ENCODE results near the gene OTUB2. TPM values are rescaled to one million over a fixed set of nuclear protein-coding genes. Genes with fewer than 3 reads are reported as not detected.

Gene OTUB2
- total RNA-seq, 1 donor from 2014 or later: 1.9 TPM

DNA sequence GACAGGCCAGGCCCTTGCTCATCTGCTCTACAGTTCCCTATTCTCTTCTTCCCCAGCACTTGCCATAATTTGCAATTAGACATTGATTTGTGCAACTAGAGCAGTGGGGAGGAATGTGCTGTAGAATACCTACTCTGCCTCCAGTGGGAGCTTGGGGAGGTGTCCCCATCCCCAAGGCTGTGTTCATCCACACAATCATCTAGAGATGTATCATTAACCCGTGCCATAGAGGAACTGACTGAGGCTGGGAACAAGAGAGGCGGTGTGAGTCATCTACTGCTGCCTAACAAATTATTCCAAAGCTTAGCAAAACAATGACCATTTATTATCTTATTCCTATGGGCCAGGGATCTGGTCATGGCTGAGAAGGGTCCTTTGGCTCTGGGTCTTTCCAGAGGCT lies 5.1 kb upstream of the OTUB2 start:
- H3K4me3 Mint-ChIP-seq (ENCODE audit: unreplicated experiment): no peak overlapping the region
- no peaks in the 10 kb centered on the region for H3K36me3 Mint-ChIP-seq (ENCODE audit: low read depth)
- H3K4me1 Mint-ChIP-seq (ENCODE audit: low read depth): peaks cover 11% of the 10 kb centered on the region
- H3K27ac Mint-ChIP-seq (ENCODE audit: unreplicated experiment): peak overlapping the region; percentile 30
- peaks cover 17% of the 10 kb centered on the region for H3K27me3 Mint-ChIP-seq (ENCODE audit: low read depth)
- TF ChIP-seq CTCF (IDR thresholded peaks at IDR 0.05): no peak
- no peaks in the 10 kb centered on the region for H3K9me3 Mint-ChIP-seq (ENCODE audit: low read depth)
- DNase-seq (ENCODE audit: low spot score): no peak

- no peaks in the 10 kb centered on the region for H3K36me3 Mint-ChIP-seq (ENCODE audit: low read depth)
- peaks cover 14% of the 10 kb centered on the region for H3K27me3 Mint-ChIP-seq (ENCODE audit: low read depth)
- DNase-seq (ENCODE audit: low spot score): no peak
- TF ChIP-seq CTCF (IDR thresholded peaks at IDR 0.05): no peak
- no peak overlapping the region for H3K27ac Mint-ChIP-seq (ENCODE audit: unreplicated experiment)
- H3K4me3 Mint-ChIP-seq (ENCODE audit: unreplicated experiment): no peak overlapping the region
- no peaks in the 10 kb centered on the region for H3K9me3 Mint-ChIP-seq (ENCODE audit: low read depth)
- peaks cover 13% of the 10 kb centered on the region for H3K4me1 Mint-ChIP-seq (ENCODE audit: low read depth)
Measured at GRCh38 chr14:94021416-94022157, 4.6 kb upstream of the OTUB2 start.

DNA sequence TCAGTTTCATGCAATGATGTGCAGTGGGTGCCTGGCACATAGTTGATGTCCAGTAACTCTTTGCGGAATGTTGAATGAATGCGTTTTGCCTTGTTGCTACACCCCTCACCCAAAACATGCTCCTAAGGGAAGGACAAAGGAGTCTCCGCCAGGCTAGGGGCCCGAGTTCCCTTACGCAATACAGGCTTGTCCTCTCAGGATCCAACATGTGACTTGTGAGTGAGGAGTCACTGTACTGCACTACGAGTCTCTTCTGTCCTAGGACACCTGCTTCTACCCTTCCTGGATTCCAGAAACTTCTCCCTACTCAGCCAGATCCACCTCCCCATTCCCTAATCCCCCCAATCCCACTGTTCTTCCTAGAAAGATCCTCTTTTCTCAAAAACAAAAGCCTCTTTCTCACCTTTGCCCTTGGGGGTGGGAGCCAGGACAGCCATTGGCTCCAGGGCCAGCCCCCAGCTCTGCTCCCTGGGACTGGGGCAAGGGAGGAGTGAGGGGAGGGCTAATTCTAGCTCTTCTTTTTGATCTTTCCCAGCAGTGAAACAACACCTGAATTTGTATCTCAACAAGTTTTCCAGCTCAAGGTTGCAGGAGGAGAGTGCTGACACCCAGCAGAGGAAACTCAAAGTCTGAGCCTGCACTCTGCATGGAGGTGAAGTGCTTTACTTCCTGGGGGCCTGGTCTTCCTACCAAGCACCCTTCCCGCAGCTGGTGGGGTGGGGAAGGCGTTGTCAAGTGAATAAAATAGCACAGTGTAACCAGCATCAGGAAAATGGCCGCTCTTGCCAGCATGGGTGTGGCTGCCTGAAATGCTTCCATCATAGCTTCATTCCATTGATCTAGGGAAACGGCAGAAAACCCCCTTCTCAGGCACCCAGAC lies 3.4 kb upstream of the OTUB2 start:
- Mint-ChIP-seq H3K4me1 (ENCODE audit: low read depth) (peaks cover 13% of the 10 kb centered on the region), H3K36me3 (ENCODE audit: low read depth) (no peaks in the 10 kb centered on the region), H3K4me3 (ENCODE audit: unreplicated experiment) (no peak overlapping the region), H3K9me3 (ENCODE audit: low read depth) (no peaks in the 10 kb centered on the region), H3K27ac (ENCODE audit: unreplicated experiment) (no peak overlapping the region), H3K27me3 (ENCODE audit: low read depth) (peaks cover 6% of the 10 kb centered on the region)
- no peak for DNase-seq (ENCODE audit: low spot score)
- no peak for TF ChIP-seq CTCF (IDR thresholded peaks at IDR 0.05)

DNA sequence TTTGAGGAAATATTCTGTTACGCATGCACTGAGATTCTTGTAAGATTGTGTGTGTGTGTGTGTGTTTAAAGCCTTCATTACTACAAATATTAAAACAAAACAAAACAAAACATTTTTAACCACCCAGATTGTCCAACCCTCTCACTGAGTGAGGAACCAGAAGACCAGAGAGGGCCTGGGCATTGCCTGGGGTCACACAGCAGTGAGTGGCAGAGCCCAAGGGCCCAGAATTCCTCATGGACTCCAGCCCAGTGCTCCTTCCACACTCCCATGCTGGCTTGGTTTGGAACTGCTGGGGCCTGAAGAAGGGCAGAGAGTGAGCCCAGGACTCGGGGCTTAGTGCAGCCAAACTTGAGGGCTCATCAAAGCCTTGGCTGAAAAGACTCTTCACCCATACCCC lies 1.6 kb upstream of the OTUB2 start:
- Mint-ChIP-seq H3K4me3 (ENCODE audit: unreplicated experiment) (no peak overlapping the region), H3K27ac (ENCODE audit: unreplicated experiment) (no peak overlapping the region), H3K27me3 (ENCODE audit: low read depth) (peaks cover 4% of the 10 kb centered on the region), H3K36me3 (ENCODE audit: low read depth) (no peaks in the 10 kb centered on the region), H3K4me1 (ENCODE audit: low read depth) (peaks cover 13% of the 10 kb centered on the region), H3K9me3 (ENCODE audit: low read depth) (no peaks in the 10 kb centered on the region)
- no peak for TF ChIP-seq CTCF (IDR thresholded peaks at IDR 0.05)
- no peak for DNase-seq (ENCODE audit: low spot score)

- Mint-ChIP-seq H3K9me3 (ENCODE audit: low read depth) (no peaks in the 10 kb centered on the region), H3K4me3 (ENCODE audit: unreplicated experiment) (peak overlapping the region; percentile 67), H3K4me1 (ENCODE audit: low read depth) (peaks cover 13% of the 10 kb centered on the region), H3K27ac (ENCODE audit: unreplicated experiment) (no peak overlapping the region), H3K36me3 (ENCODE audit: low read depth) (no peaks in the 10 kb centered on the region), H3K27me3 (ENCODE audit: low read depth) (no peaks in the 10 kb centered on the region)
- DNase-seq (ENCODE audit: low spot score): no peak
- TF ChIP-seq CTCF (IDR thresholded peaks at IDR 0.05): no peak
Measured at GRCh38 chr14:94025720-94026119, 420 bp upstream of the OTUB2 start.
